Amygdala (tissue), 56 donors: Measurements from ENCODE around the gene CYP27C1.

Experiments
- DNase-seq, 56 donors: peaks; one replicate each; lab custom pipeline; 2025; lab: John Stamatoyannopoulos, UW

CYP27C1 gene

GRCh38 chr2:127195140-127196074 is 24.7 kb downstream of the CYP27C1 start:
- DNase-seq: no peak

GRCh38 chr2:127194447-127194846 is 25.7 kb downstream of the CYP27C1 start:
- DNase-seq: no peak

GRCh38 chr2:127193967-127194280 is 26.2 kb downstream of the CYP27C1 start:
- no peak for DNase-seq

- no peak for DNase-seq
Observed at GRCh38 chr2:127193164-127193966, 26.7 kb downstream of the CYP27C1 start.

- DNase-seq: no peak
Observed at GRCh38 chr2:127191331-127192219, 28.5 kb downstream of the CYP27C1 start.

- no peak for DNase-seq
Observed at GRCh38 chr2:127188797-127189196, 31.3 kb downstream of the CYP27C1 start.

GRCh38 chr2:127187831-127188230 is 32.3 kb downstream of the CYP27C1 start:
- no peak for DNase-seq

- DNase-seq: no peak
Observed at GRCh38 chr2:127187081-127187775, 32.9 kb downstream of the CYP27C1 start.

GRCh38 chr2:127185705-127186104 is 34.4 kb downstream of the CYP27C1 start:
- DNase-seq: no peak

GRCh38 chr2:127185093-127185492 is 35.0 kb downstream of the CYP27C1 start:
- DNase-seq: no peak

- DNase-seq: no peak
Observed at GRCh38 chr2:127183771-127184170, 36.3 kb downstream of the CYP27C1 start.

- no peak for DNase-seq
Observed at GRCh38 chr2:127182626-127183458, 37.3 kb downstream of the CYP27C1 start.

- no peak for DNase-seq
Observed at GRCh38 chr2:127181851-127182250, 38.2 kb downstream of the CYP27C1 start.

- peak in 2 of 56 donors; percentile 23 to 36 for DNase-seq
Observed at GRCh38 chr2:127179766-127180165, 40.3 kb downstream of the CYP27C1 start.

GRCh38 chr2:127177617-127178263 is 42.4 kb downstream of the CYP27C1 start:
- peak in 2 of 56 donors; percentile 25 to 35 for DNase-seq

- peak in 23 of 56 donors; percentile 25 to 66 (median 42) for DNase-seq
Observed at GRCh38 chr2:127176371-127177311, 43.5 kb downstream of the CYP27C1 start.

- no peak for DNase-seq
Observed at GRCh38 chr2:127175751-127176354, 44.2 kb downstream of the CYP27C1 start.
